Measurements from ENCODE around the gene MIB2.

DNA sequence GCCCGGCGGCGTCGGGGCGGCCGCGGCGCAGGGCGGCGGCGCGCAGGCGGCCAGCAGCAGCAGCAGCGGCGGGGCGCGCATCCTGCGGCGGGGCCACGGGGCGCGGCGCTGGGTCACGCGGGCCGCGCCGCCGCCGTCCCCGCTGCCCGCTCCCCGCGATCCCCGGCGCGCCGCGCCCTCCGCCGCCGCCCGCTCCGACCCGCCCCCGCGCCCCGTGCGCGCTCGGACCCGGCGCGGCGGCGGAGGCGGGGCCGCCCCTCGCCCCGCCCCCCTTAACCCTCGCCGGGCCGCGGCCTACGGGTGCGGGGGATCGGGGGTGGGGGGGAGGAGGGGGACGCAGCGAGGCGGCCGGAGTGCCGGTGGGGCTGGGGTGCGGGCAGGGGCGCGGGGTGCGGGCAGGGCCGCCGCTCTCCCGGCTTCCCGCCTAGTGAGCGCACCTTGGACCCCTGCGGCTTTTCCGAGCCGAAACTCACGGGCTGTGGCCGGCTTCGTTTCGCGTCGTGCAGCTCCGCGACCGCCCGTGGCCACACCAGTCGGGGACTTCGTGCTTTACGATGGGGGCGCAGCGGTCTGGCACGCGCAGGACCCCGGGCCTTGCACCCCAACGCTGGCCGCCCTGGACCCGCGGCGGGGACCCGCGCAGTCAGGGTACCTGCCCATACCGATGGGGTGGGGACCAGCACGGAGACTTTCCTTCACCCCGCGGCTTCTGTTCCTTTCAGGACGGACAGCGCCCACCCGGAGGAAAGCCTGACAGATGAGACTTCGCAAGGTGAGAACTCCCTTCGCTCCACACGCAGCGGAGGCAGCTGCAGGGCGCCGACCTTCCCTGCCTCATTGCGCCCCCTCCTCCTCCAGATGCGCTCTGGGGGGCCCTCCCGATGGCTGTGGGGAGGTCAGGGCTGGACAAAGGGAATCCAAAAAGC is 15.1 kb upstream of the MIB2 start, which contains the start of gene FNDC10:
- TF ChIP-seq, protein P1, sequence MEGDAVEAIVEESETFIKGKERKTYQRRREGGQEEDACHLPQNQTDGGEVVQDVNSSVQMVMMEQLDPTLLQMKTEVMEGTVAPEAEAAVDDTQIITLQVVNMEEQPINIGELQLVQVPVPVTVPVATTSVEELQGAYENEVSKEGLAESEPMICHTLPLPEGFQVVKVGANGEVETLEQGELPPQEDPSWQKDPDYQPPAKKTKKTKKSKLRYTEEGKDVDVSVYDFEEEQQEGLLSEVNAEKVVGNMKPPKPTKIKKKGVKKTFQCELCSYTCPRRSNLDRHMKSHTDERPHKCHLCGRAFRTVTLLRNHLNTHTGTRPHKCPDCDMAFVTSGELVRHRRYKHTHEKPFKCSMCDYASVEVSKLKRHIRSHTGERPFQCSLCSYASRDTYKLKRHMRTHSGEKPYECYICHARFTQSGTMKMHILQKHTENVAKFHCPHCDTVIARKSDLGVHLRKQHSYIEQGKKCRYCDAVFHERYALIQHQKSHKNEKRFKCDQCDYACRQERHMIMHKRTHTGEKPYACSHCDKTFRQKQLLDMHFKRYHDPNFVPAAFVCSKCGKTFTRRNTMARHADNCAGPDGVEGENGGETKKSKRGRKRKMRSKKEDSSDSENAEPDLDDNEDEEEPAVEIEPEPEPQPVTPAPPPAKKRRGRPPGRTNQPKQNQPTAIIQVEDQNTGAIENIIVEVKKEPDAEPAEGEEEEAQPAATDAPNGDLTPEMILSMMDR (IDR thresholded peaks at IDR 0.05) = no peak
- no peak for TF ChIP-seq POLR2A (IDR thresholded peaks at IDR 0.05)

All from right lobe of liver (tissue), 4 donors.